ENCODE data around the gene ARHGAP15. TPM values are rescaled to one million over a fixed set of nuclear protein-coding genes. Genes with fewer than 3 reads are reported as not detected.

ARHGAP15 gene
- total and polyA plus RNA-seq, 8 donors, result 0.69 to 5.2 (median 1.5) TPM

- ATAC-seq, result no peak
- 73 to 81% methylated on average over 6 of the region's 6 CpGs for WGBS, 2 donors
Measured at GRCh38 chr2:143759455-143759854, 630.2 kb downstream of the ARHGAP15 start.

GRCh38 chr2:143762176-143762928 lies 633.1 kb downstream of the ARHGAP15 start:
- DNase-seq (no peak), ATAC-seq (no peak), FAIRE-seq (no peak)
- H3K27me3 ChIP-seq, result no peaks in the 10 kb centered on the region
- H3K36me3 ChIP-seq, result no peaks in the 10 kb centered on the region
- TF ChIP-seq CTCF (IDR thresholded peaks at IDR 0.05), result no peak
- H3K4me1 ChIP-seq, result no peaks in the 10 kb centered on the region
- 81 to 92% methylated on average over 3 of the region's 3 CpGs for WGBS, 2 donors
- no peak overlapping the region for H3K27ac ChIP-seq
- no peaks in the 10 kb centered on the region for H3K9me3 ChIP-seq
- H3K4me3 ChIP-seq, result no peak overlapping the region
- intact Hi-C loops (cut with DNase I), result no loop called here

More at GRCh38 chr2:143759455-143759854, 630.2 kb downstream of the ARHGAP15 start:
- TF ChIP-seq CTCF (IDR thresholded peaks at IDR 0.05), result no peak
- FAIRE-seq (no peak), DNase-seq (no peak)
- Histone ChIP-seq H3K27me3 (no peaks in the 10 kb centered on the region), H3K27ac (no peak overlapping the region), H3K4me3 (no peak overlapping the region), H3K4me1 (no peaks in the 10 kb centered on the region), H3K36me3 (no peaks in the 10 kb centered on the region), H3K9me3 (no peaks in the 10 kb centered on the region)
- intact Hi-C loops (cut with DNase I), result no loop called here

- ATAC-seq (no peak), DNase-seq (no peak), FAIRE-seq (no peak)
- WGBS, 2 donors, result 64 to 72% methylated on average over 4 of the region's 4 CpGs
- intact Hi-C loops (cut with DNase I), result no loop called here
- Histone ChIP-seq H3K27ac (no peak overlapping the region), H3K4me3 (no peak overlapping the region), H3K9me3 (no peaks in the 10 kb centered on the region), H3K36me3 (no peaks in the 10 kb centered on the region), H3K27me3 (no peaks in the 10 kb centered on the region), H3K4me1 (no peaks in the 10 kb centered on the region)
- TF ChIP-seq CTCF (IDR thresholded peaks at IDR 0.05), result no peak
Measured at GRCh38 chr2:143764261-143764660, 635.0 kb downstream of the ARHGAP15 start.

GRCh38 chr2:143764706-143765105 lies 635.5 kb downstream of the ARHGAP15 start:
- H3K36me3 ChIP-seq, result no peaks in the 10 kb centered on the region
- FAIRE-seq, result no peak
- H3K9me3 ChIP-seq, result no peaks in the 10 kb centered on the region
- no peak for ATAC-seq
- no peaks in the 10 kb centered on the region for H3K4me1 ChIP-seq
- H3K4me3 ChIP-seq, result no peak overlapping the region
- H3K27ac ChIP-seq, result no peak overlapping the region
- intact Hi-C loops (cut with DNase I), result no loop called here
- H3K27me3 ChIP-seq, result no peaks in the 10 kb centered on the region
- DNase-seq, result no peak
- no peak for TF ChIP-seq CTCF (IDR thresholded peaks at IDR 0.05)

GRCh38 chr2:143768991-143769390 lies 639.8 kb downstream of the ARHGAP15 start:
- WGBS, 2 donors, result 30 to 40% methylated on average over 1 of the region's 1 CpG

More at GRCh38 chr2:143768991-143769390, 639.8 kb downstream of the ARHGAP15 start:
- TF ChIP-seq CTCF (IDR thresholded peaks at IDR 0.05), result no peak
- Histone ChIP-seq H3K36me3 (no peaks in the 10 kb centered on the region), H3K4me1 (no peaks in the 10 kb centered on the region), H3K9me3 (no peaks in the 10 kb centered on the region), H3K4me3 (no peak overlapping the region), H3K27me3 (no peaks in the 10 kb centered on the region), H3K27ac (no peak overlapping the region)
- intact Hi-C loops (cut with DNase I), result no loop called here
- no peak for DNase-seq
- no peak for ATAC-seq
- no peak for FAIRE-seq
